Activated naive CD8-positive, alpha-beta T cell treated with anti-CD3 and anti-CD28 coated beads, Interleukin-2, amount 10 ng/mL, durations not matched to agents 7 days and 5 days (primary cell): ENCODE measurements around the gene PTGES3. TPM values are rescaled to one million over a fixed set of nuclear protein-coding genes. Genes with fewer than 3 reads are reported as not detected.

ENCODE experiments used
- ATAC-seq: fragments of 150-1000 bp; cut with Tn5 transposase; one replicate; pipeline ENCODE4 v1.10.0; 2021; ENCODE audit warnings: low read depth, moderate library complexity
- POLR2A ChIA-PET: fragments of 350-600 bp; sonication (Branson Sonifier 250); formaldehyde crosslinking; loops from one replicate; lab custom pipeline; 2021; ENCODE audit warnings: antibody characterized with exemption; lab: Charles Lee
- DNase-seq: peaks from one replicate; pipeline ENCODE4 v3.0.0; 2021
- H3K27ac Mint-ChIP-seq: one replicate; pipeline ENCODE4 v1.8.0; 2022; ENCODE audit warnings: mild to moderate bottlenecking, mixed read lengths
- H3K27me3 Mint-ChIP-seq: one replicate; pipeline ENCODE4 v1.8.0; 2022; ENCODE audit warnings: mild to moderate bottlenecking, moderate library complexity, mixed read lengths
- H3K36me3 Mint-ChIP-seq: one replicate; pipeline ENCODE4 v1.8.0; 2021; ENCODE audit warnings: mild to moderate bottlenecking, mixed read lengths
- H3K4me1 Mint-ChIP-seq: one replicate; pipeline ENCODE4 v1.8.0; 2021; ENCODE audit warnings: mixed read lengths
- H3K4me3 Mint-ChIP-seq: one replicate; pipeline ENCODE4 v1.8.0; 2022; ENCODE audit warnings: mild to moderate bottlenecking, moderate library complexity, mixed read lengths
- H3K9me3 Mint-ChIP-seq: one replicate; pipeline ENCODE4 v1.8.0; 2021; ENCODE audit warnings: mixed read lengths
- total RNA-seq, 2 experiments: library from RNA; stranded (reverse); gene quantifications; one replicate each; pipeline ENCODE4 v1.2.3, GENCODE V29; 2021

PTGES3 gene
- total RNA-seq, 2 experiments from 2014 or later, result 210 to 217 TPM

DNA sequence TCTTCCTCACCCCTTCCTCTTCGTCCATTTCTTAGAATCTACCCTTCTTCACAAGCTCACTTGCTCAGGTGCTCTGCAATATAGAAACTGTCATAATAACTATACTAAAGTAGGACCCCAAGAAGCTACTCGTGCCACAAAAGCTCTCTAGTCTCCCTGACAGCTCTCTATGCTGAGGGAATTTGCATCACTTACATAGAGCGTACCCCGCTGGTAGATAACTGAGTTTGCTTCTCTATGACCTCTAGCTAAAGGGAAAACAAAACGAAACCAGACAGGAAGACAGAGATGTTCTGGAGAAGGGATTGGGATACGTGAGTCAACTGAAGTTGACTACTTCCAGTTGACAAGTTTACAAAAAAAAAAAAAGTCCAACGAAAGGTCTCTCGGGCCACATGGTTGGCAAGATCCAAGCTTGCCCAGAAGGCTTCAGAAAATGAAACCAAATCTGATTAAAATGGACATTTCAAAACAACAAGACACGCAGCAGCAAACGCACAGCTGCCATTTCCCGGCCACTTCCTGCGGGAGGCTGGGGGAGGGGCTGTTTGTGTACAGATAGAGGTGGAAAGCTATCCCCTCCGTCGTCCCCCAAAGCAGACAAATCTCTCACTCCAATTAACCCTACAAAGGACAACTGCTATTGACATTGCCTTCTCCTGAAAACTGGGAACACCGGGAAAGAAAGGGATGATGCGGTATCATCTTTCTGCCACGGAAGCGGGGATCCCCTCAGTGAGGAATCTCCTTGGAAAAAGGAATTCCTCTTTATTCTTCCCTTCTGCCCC is 59.2 kb downstream of the PTGES3 start:
- POLR2A ChIA-PET, result interaction anchor here (0.6 to 3.4 kb wide), 17 partner anchors 8 to 1116 kb away, joined by 3 to 33 read pairs (median 4); partner anchors contain the start of genes ATP5F1B, NACA, PTGES3 and RBMS2
- H3K4me3 Mint-ChIP-seq, result peak overlapping the region; percentile 84
- peaks cover 59% of the 10 kb centered on the region for H3K4me1 Mint-ChIP-seq
- H3K27me3 Mint-ChIP-seq, result no peaks in the 10 kb centered on the region
- DNase-seq (peak; percentile 71), ATAC-seq (peak; percentile 15)
- H3K9me3 Mint-ChIP-seq, result no peaks in the 10 kb centered on the region
- peaks cover 14% of the 10 kb centered on the region for H3K36me3 Mint-ChIP-seq
- H3K27ac Mint-ChIP-seq, result peak overlapping the region; percentile 86

DNA sequence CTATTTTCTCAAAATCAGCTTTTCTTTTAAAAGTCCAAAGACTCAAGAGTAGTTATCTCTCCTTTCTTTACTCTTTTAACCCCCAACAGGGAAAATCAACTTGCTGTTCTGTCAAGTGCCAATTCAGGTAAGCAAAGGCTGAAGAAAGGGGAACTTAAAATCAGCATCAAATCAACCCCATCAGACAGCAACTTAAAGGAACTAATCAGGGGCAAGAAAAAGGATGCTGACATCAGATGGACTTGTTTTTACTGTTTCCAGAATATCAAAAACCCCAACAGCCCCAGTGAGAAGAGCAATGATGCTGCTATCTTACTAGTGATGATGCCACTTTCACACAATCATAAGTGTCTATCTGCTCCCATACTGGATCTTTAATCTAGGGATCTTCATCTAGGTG is 61.4 kb downstream of the PTGES3 start:
- Mint-ChIP-seq H3K27ac (peak overlapping the region; percentile 56), H3K9me3 (no peaks in the 10 kb centered on the region), H3K27me3 (no peaks in the 10 kb centered on the region), H3K4me3 (no peak overlapping the region), H3K4me1 (peaks cover 44% of the 10 kb centered on the region), H3K36me3 (peaks cover 19% of the 10 kb centered on the region)
- DNase-seq (no peak), ATAC-seq (no peak)
- POLR2A ChIA-PET, result interaction anchor here (1.1 kb wide), 1 partner anchor 14 kb away, joined by 4 read pairs; no protein-coding TSS in a partner anchor

DNA sequence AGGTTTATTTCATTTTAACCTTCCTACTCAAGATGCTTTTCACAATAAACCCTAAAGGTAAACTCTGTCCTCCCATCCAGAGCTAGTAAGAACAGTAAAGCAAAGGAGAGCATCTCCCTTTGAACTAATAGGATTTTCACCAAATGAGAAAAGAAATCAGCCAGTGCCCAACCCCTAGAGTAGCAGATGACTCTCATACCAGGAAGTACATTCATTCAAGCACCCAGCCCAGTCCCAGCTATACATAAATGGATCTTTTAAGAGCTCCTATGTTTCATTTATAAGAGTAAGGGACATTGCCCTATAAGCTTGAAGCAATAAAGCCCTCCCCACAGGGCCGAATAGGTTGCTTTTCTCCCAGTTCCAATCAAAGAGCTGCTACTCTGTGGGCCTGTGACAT is 65.5 kb downstream of the PTGES3 start:
- Mint-ChIP-seq H3K4me1 (peaks cover 32% of the 10 kb centered on the region), H3K9me3 (no peaks in the 10 kb centered on the region), H3K27ac (peak overlapping the region; percentile 30), H3K4me3 (no peak overlapping the region), H3K27me3 (no peaks in the 10 kb centered on the region), H3K36me3 (peaks cover 15% of the 10 kb centered on the region)
- no peak for ATAC-seq
- POLR2A ChIA-PET, result interaction anchor here (1.5 to 2.4 kb wide), 2 partner anchors 13 to 31 kb away, joined by 3 to 11 read pairs; no protein-coding TSS in a partner anchor
- DNase-seq, result no peak

DNA sequence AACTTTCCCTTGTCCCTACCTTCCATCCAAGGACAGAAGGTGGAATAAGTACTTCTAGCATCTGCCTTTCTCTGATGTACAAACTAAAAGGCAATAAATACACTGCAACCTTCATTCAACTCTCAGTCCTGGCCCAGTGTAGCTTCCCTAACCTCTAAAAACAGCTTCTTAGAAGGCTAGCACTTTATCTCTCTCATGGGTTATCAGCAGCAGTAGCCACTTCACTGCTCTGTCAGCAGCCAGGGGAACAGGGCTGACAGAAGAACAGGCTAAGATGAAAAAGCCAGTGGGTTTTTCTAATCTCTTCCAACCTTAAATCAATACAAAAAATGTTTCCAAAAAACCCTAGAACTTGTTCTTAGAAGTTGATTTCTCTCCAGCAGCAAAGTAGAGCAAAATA is 71.2 kb downstream of the PTGES3 start:
- ATAC-seq (no peak), DNase-seq (no peak)
- H3K36me3 Mint-ChIP-seq, result peaks cover 27% of the 10 kb centered on the region
- H3K9me3 Mint-ChIP-seq, result no peaks in the 10 kb centered on the region
- H3K4me1 Mint-ChIP-seq, result peaks cover 9% of the 10 kb centered on the region
- H3K4me3 Mint-ChIP-seq, result no peak overlapping the region
- no peaks in the 10 kb centered on the region for H3K27me3 Mint-ChIP-seq
- H3K27ac Mint-ChIP-seq, result peak overlapping the region; percentile 40
- POLR2A ChIA-PET, result no interaction called here

DNA sequence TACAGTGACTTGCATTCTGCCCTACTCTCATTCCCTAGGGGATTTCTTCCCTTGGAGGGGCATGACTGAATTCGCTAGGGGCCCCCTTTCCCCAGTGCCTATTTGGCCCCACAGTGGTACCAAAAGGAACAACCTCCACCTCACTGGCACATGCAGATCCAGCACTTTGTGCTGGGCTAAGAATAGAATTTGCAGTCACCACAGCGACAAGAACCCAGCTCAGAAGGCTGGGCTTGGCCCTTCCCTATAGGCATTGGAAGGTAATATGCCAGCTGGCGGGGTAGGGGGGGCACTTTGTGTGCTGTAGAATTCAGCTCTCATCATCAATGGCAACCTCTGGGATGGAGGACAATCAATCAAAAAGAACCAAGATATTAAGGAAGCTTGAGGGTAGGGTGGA is 71.8 kb downstream of the PTGES3 start:
- Mint-ChIP-seq H3K4me1 (peaks cover 9% of the 10 kb centered on the region), H3K27ac (no peak overlapping the region), H3K27me3 (no peaks in the 10 kb centered on the region), H3K4me3 (no peak overlapping the region), H3K9me3 (no peaks in the 10 kb centered on the region), H3K36me3 (peaks cover 29% of the 10 kb centered on the region)
- POLR2A ChIA-PET, result interaction anchor here (0.6 kb wide), 1 partner anchor 753 kb away, joined by 4 read pairs; no protein-coding TSS in a partner anchor
- DNase-seq, result no peak
- ATAC-seq, result no peak

DNA sequence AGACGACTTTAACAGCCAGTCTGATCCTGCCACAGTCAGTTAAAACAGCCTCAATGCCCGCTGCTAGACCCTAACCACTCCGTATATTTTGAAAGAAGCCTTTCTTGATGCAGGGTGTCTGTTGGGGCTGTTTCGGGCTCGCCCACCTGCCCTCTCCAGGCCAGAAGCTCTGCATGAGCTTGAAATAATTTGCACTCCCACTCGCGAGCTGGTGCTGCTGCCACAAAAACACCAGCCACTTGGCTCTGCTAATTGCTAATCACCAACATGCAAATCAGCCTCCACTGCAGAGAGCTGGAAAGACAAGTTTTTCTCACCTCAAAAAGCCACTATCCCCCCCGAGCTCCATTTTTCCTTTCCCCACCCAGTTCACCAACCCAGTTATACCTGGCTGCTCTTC is 73.5 kb downstream of the PTGES3 start:
- ATAC-seq, result no peak
- H3K27me3 Mint-ChIP-seq, result no peaks in the 10 kb centered on the region

More for the DNA sequence above, 73.5 kb downstream of the PTGES3 start:
- POLR2A ChIA-PET, result no interaction called here
- H3K27ac Mint-ChIP-seq, result no peak overlapping the region
- no peak for DNase-seq
- peaks cover 7% of the 10 kb centered on the region for H3K4me1 Mint-ChIP-seq
- no peak overlapping the region for H3K4me3 Mint-ChIP-seq
- H3K36me3 Mint-ChIP-seq, result peaks cover 38% of the 10 kb centered on the region
- no peaks in the 10 kb centered on the region for H3K9me3 Mint-ChIP-seq

Other genes starting within 250 kb of the PTGES3 start
- gene TIMELESS, start 238.9 kb downstream of the PTGES3 start, total RNA-seq, result 10 to 100 TPM; 40.1 to 47.1 TPM
- not detected for gene MIP, start 233.6 kb downstream of the PTGES3 start, total RNA-seq
- 1 to 10 TPM; 3.9 to 4.1 TPM for gene SPRYD4, start 219.7 kb downstream of the PTGES3 start, total RNA-seq
- 1 to 10 TPM; 4.4 to 5.2 TPM for gene GLS2, start 200.1 kb downstream of the PTGES3 start, total RNA-seq
- gene RBMS2, start 166.5 kb downstream of the PTGES3 start, total RNA-seq, result 10 to 100 TPM; 10.3 to 14.5 TPM
- gene BAZ2A, start 58.0 kb downstream of the PTGES3 start, total RNA-seq, result 100 to 1,000 TPM; 139 to 145 TPM
- 100 to 1,000 TPM; 468 to 471 TPM for gene ATP5F1B, start 42.3 kb downstream of the PTGES3 start, total RNA-seq
- gene NACA, start 37.0 kb upstream of the PTGES3 start, total RNA-seq, result 100 to 1,000 TPM; 878 to 882 TPM
- gene PRIM1, start 64.0 kb upstream of the PTGES3 start, total RNA-seq, result 10 to 100 TPM; 52.5 to 56.1 TPM
- gene HSD17B6, start 75.0 kb upstream of the PTGES3 start, total RNA-seq, result 1 to 10 TPM; 1.9 to 2.4 TPM
- gene SDR9C7, start 246.1 kb upstream of the PTGES3 start, total RNA-seq, result not detected